HepG2 (cell line): Measurements from ENCODE around the gene CTSA. TPM values are rescaled to one million over a fixed set of nuclear protein-coding genes. Genes with fewer than 3 reads are reported as not detected.

Experiments
- AGO2 ChIP-seq: fragments of 200-400 bp; formaldehyde crosslinking; optimal IDR thresholded peaks from 2 replicates; pipeline ENCODE3; 2017; ENCODE audit warnings: mild to moderate bottlenecking, low read depth, low read length, moderate library complexity
- ARID5B ChIP-seq: IDR thresholded peaks from 2 replicates; pipeline ENCODE4 v1.4.0; 2020; ENCODE audit warnings: mild to moderate bottlenecking, missing genetic modification reagents
- GABPB1 ChIP-seq: IDR thresholded peaks from 2 replicates; pipeline ENCODE4 v1.6.1; 2016; ENCODE audit warnings: mild to moderate bottlenecking, missing genetic modification reagents, moderate library complexity, missing compliant biosample characterization
- HOXA9 ChIP-seq: sonication (generic); formaldehyde crosslinking; IDR thresholded peaks from 2 replicates; pipeline ENCODE4 v1.8.1; 2022; ENCODE audit warnings: missing genetic modification reagents, mild to moderate bottlenecking, moderate library complexity, borderline replicate concordance
- MTA3 ChIP-seq: sonication (generic); formaldehyde crosslinking; IDR thresholded peaks from 2 replicates; pipeline ENCODE4 v1.4.0; 2020; ENCODE audit warnings: missing genetic modification reagents
- RNF219 ChIP-seq: sonication (generic); formaldehyde crosslinking; IDR thresholded peaks from 2 replicates; pipeline ENCODE4 v1.5.0; 2020; ENCODE audit warnings: mild to moderate bottlenecking, missing genetic modification reagents
- SP140L ChIP-seq: sonication (generic); formaldehyde crosslinking; IDR thresholded peaks from 2 replicates; pipeline ENCODE4 v1.4.0; 2020; ENCODE audit warnings: missing genetic modification reagents, borderline replicate concordance
- TEAD3 ChIP-seq: optimal IDR thresholded peaks from 2 replicates; pipeline ENCODE3; 2016; ENCODE audit warnings: borderline replicate concordance
- ZBTB38 ChIP-seq: sonication (generic); formaldehyde crosslinking; IDR thresholded peaks from 2 replicates; pipeline ENCODE4 v1.5.1; 2020; ENCODE audit warnings: mild to moderate bottlenecking, missing genetic modification reagents
- ZGPAT ChIP-seq: IDR thresholded peaks from 2 replicates; pipeline ENCODE4 v1.6.1; 2016; ENCODE audit warnings: mild to moderate bottlenecking
- ZNF224 ChIP-seq: sonication (generic); formaldehyde crosslinking; IDR thresholded peaks from 2 replicates; pipeline ENCODE4 v1.5.0; 2020; ENCODE audit warnings: mild to moderate bottlenecking, missing genetic modification reagents
- ZNF264 ChIP-seq: sonication (generic); formaldehyde crosslinking; IDR thresholded peaks from 2 replicates; pipeline ENCODE4 v1.4.0; 2020; ENCODE audit warnings: missing genetic modification reagents
- ZNF30 ChIP-seq: sonication (generic); formaldehyde crosslinking; IDR thresholded peaks from 2 replicates; pipeline ENCODE4 v1.5.0; 2020; ENCODE audit warnings: mild to moderate bottlenecking, missing genetic modification reagents
- ZNF414 ChIP-seq: sonication (generic); formaldehyde crosslinking; IDR thresholded peaks from 2 replicates; pipeline ENCODE4 v1.5.0; 2020; ENCODE audit warnings: missing genetic modification reagents
- ZNF549 ChIP-seq: sonication (generic); formaldehyde crosslinking; IDR thresholded peaks from 2 replicates; pipeline ENCODE4 v1.5.0; 2020; ENCODE audit warnings: missing genetic modification reagents
- ZNF83 ChIP-seq: sonication (generic); formaldehyde crosslinking; IDR thresholded peaks from 2 replicates; pipeline ENCODE4 v1.4.0; 2020; ENCODE audit warnings: missing genetic modification reagents, mild to moderate bottlenecking, borderline replicate concordance
- polyA plus RNA-seq, 8 experiments: library from polyadenylated mRNA; depleted of rRNA in 3 of 8; stranded (reverse) in 7 of 8; unstranded in 1 of 8; fragments of >200 nt; fragmentation: Illumina TruSeq in 4 of 8; extraction: Trizol in 4 of 8; gene quantifications; 2 replicates each; pipeline versions ENCODE4 v1.2.1 to v1.2.3, GENCODE V29; 2011 to 2016; ENCODE audit warnings: low read depth in 4 of 8, missing spikeins in 1 of 8, mixed read lengths in 1 of 8; ENCODE audit not compliant: insufficient read depth in 1 of 8
- total RNA-seq, 5 experiments: library from RNA; depleted of rRNA; stranded (reverse); fragments of >200 nt; fragmentation: Illumina TruSeq; extraction: Trizol; gene quantifications; 2 replicates each; pipeline ENCODE4 v1.2.3, GENCODE V29; 2016; ENCODE audit warnings: low read depth in 1 of 5

Gene CTSA
- total and polyA plus RNA-seq, 2 of the 13 experiments (the other 11 are each of a cell fraction or from before 2014, with no cell fraction given) = 202 to 231 TPM

GRCh38 chr20:45880988-45881788, 9.9 kb upstream of the CTSA start, which contains the start of gene ZSWIM1 (continued):
- peak; percentile 62; the same call in 1 of the 2 replicates for TF ChIP-seq ZNF224 (CRISPR knock-in tag)
- TF ChIP-seq ZBTB38 (CRISPR knock-in tag) = 0 out of 2 replicates have a peak, but pooled peaks have one; percentile 8
- no peak for TF ChIP-seq ZNF549
- TF ChIP-seq GABPB1 (CRISPR knock-in tag) = peak; percentile 52; the same call in 1 of the 2 replicates
- TF ChIP-seq ARID5B (CRISPR knock-in tag) = peak; percentile 61
- no peak for TF ChIP-seq ZNF414
- no peak for TF ChIP-seq MTA3
- no peak; the same call in 1 of the 2 replicates for TF ChIP-seq ZNF264 (CRISPR knock-in tag)
- TF ChIP-seq HOXA9 (CRISPR knock-in tag) = no peak
- TF ChIP-seq ZGPAT (CRISPR knock-in tag) = peak; percentile 85
- peak; percentile 81 for TF ChIP-seq TEAD3 (CRISPR knock-in tag)
- no peak for TF ChIP-seq AGO2
- no peak for TF ChIP-seq SP140L (CRISPR knock-in tag)
- no peak for TF ChIP-seq RNF219
- 0 out of 2 replicates have a peak, but pooled peaks have one; percentile 88 for TF ChIP-seq ZNF83
- no peak for TF ChIP-seq ZNF30
